GM13976 (cell line): Measurements from ENCODE around the gene PLBD2.

ENCODE experiments used
- DNase-seq: peaks from one replicate; pipeline ENCODE4 v3.0.0; 2012; ENCODE audit warnings: low spot score
- in situ Hi-C: fragments of 300-500 bp; cut with MboI; formaldehyde crosslinking; loops from one replicate; pipeline ENCODE4 v1.12.0; 2022; ENCODE audit warnings: low sequenced_read_pairs, mixed read lengths, inconsistent platforms; ENCODE audit not compliant: unreplicated experiment
- TF ChIP-seq, protein P1 (sequence below): IDR thresholded peaks from 2 replicates; pipeline ENCODE4 v1.5.1; 2012; ENCODE audit warnings: borderline replicate concordance, mild to moderate bottlenecking; ENCODE audit not compliant: insufficient read depth; ENCODE audit errors: extremely low read depth, missing control alignments, control extremely low read depth

PLBD2 gene

DNA sequence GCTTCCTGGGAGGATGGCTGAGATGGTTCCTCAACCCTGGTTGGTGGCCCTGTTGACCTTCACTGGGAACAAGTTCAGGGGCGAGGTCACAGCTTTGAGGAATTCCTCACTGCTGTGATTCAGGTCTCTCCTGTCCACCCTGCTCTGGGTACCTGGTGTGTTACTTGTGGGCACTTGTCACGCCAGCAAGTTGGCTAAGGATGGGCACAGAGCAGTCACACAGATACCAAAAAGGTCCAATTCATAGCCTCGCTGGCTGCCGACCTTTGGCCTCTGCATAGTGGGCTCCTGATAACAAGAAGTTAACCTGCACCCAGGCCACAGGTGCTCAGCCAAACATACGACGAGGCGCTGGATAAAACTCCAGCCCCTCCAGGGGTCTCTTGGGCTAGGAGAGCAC lies 34.1 kb downstream of the PLBD2 start:
- in situ Hi-C loops = no loop called here
- DNase-seq = no peak
- TF ChIP-seq, protein P1, sequence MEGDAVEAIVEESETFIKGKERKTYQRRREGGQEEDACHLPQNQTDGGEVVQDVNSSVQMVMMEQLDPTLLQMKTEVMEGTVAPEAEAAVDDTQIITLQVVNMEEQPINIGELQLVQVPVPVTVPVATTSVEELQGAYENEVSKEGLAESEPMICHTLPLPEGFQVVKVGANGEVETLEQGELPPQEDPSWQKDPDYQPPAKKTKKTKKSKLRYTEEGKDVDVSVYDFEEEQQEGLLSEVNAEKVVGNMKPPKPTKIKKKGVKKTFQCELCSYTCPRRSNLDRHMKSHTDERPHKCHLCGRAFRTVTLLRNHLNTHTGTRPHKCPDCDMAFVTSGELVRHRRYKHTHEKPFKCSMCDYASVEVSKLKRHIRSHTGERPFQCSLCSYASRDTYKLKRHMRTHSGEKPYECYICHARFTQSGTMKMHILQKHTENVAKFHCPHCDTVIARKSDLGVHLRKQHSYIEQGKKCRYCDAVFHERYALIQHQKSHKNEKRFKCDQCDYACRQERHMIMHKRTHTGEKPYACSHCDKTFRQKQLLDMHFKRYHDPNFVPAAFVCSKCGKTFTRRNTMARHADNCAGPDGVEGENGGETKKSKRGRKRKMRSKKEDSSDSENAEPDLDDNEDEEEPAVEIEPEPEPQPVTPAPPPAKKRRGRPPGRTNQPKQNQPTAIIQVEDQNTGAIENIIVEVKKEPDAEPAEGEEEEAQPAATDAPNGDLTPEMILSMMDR = no peak

DNA sequence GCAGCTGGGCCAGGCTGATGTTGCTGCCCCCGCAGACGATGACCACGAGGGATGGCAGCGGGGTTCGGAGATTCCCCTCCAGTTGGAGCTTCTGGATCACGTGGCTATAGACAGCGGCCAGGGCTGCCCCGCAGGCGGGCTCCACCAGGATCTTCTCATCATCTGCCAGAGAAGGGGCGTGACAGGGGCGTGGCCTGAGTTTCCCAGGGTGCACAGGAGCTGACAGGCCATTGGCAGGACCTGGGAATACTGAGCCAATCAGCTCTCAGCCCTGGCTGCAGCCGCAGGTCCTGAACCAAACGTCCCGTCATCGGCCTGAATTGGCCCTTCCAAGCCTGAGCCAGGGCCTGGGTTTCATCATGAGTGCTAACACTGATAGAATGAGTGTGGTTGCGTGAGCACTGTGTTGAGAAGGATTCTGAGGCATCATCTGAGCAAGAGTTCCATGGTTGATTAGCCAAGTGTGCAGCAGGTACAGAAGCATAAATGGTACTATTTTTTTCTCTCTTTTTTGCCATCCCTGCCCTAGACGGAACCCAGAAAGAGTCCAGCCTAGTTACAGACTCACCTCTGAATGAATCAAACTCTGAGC lies 34.7 kb downstream of the PLBD2 start:
- in situ Hi-C loops = no loop called here
- TF ChIP-seq, protein P1 = no peak
- DNase-seq = peak; percentile 68

DNA sequence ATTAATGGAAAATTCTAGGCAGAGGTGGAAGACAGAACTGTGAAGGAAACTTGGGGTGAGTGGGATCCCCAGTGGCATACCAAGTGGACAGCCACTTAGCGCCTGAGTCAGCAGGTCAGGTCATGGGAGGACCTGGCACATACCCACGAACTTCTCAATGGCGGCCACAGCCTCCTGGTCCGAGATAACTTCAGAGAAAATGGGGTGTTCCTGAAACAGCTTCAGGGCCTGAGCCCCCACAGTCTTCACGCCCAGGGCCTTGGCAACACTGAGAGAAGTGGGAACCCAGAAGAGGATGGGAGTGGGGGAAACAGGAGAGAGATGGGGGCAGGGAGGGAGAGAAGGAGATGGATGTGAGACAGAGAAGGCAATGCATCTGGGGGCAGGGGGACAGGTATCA lies 35.4 kb downstream of the PLBD2 start:
- TF ChIP-seq, protein P1 = no peak
- DNase-seq = no peak
- in situ Hi-C loops = no loop called here

GRCh38 chr12:113395119-113395518 lies 36.7 kb downstream of the PLBD2 start:
- in situ Hi-C loops = no loop called here
- TF ChIP-seq, protein P1 = no peak
- no peak for DNase-seq

DNA sequence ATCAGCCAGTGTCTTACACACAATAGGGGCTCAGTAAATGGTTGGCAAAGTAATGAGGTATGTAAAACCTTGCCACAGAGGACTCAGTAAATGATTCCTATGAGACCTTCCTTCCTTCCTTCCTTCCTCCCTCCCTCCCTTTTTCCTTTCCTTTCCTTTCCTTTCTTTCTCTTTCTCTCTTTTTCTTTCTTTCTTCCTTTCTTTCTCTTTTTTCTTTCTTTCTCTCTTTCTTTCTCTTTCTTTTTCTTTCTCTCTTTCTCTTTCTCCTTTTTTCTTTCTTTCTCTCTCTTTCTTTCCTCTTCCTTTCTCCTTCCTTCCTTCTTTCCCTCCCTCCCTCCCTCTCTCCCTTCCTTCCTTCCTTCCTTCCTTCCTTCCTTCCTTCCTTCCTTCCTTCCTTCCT lies 37.8 kb downstream of the PLBD2 start:
- no peak for DNase-seq
- TF ChIP-seq, protein P1 = no peak
- in situ Hi-C loops = no loop called here

DNA sequence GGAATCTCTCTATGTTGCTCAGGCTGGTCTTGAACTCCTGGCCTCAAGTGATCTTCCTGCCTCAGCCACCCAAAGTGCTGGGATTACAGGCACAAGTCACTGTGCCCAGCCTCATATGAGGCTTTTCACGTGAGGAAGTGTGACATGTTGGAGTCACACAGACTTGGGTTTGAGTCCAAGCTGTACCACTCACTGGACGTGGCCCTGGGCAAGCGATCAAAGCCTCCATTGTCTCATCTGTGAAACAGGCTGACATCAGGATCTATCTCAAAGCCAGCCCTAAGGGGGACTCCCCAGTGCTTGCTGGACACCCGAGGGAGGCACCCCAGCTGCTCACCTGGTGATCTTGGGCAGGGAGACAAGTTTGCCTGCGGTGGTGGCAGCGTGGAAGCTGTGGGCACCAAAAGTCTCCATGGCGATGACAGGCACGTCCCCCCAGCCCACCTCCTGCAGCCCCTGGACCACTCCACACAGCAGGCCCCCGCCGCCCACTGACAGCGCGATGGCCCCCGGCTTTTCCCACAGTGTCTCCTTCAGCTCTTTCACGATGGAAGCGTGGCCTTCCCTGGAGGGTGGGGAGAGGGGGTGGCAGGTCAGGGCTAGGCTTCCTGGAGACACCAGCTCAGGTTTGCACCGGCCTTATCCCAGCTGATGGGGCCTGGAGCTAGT lies 38.6 kb downstream of the PLBD2 start:
- TF ChIP-seq, protein P1 = no peak
- in situ Hi-C loops = no loop called here
- no peak for DNase-seq
